ENCODE results near the gene ASIC4.

The ASIC4 gene

GRCh38 chr2:219514836-219515235 is 554 bp downstream of the ASIC4 start:
- no peak for TF ChIP-seq CTCF (IDR thresholded peaks at IDR 0.05; ENCODE audit: low read depth, low read length, missing control alignments)
- no peak overlapping the region for H3K4me3 ChIP-seq (replicated peaks; ENCODE audit: low read depth, low read length)
- no peak for DNase-seq (ENCODE audit: extremely low read depth, low read depth)

- TF ChIP-seq CTCF (IDR thresholded peaks at IDR 0.05; ENCODE audit: low read depth, low read length, missing control alignments), result no peak
- DNase-seq (ENCODE audit: extremely low read depth, low read depth), result no peak
- no peak overlapping the region for H3K4me3 ChIP-seq (replicated peaks; ENCODE audit: low read depth, low read length)
Observed at GRCh38 chr2:219515874-219516629, 1.8 kb downstream of the ASIC4 start.

GRCh38 chr2:219516888-219517287 is 2.6 kb downstream of the ASIC4 start:
- TF ChIP-seq CTCF (IDR thresholded peaks at IDR 0.05; ENCODE audit: low read depth, low read length, missing control alignments), result no peak
- no peak for DNase-seq (ENCODE audit: extremely low read depth, low read depth)
- H3K4me3 ChIP-seq (replicated peaks; ENCODE audit: low read depth, low read length), result no peak overlapping the region

GRCh38 chr2:219517954-219518778 is 3.9 kb downstream of the ASIC4 start:
- no peak overlapping the region for H3K4me3 ChIP-seq (replicated peaks; ENCODE audit: low read depth, low read length)
- no peak for DNase-seq (ENCODE audit: extremely low read depth, low read depth)
- no peak for TF ChIP-seq CTCF (IDR thresholded peaks at IDR 0.05; ENCODE audit: low read depth, low read length, missing control alignments)

GRCh38 chr2:219519526-219519916 is 5.2 kb downstream of the ASIC4 start:
- TF ChIP-seq CTCF (IDR thresholded peaks at IDR 0.05; ENCODE audit: low read depth, low read length, missing control alignments), result no peak
- no peak for DNase-seq (ENCODE audit: extremely low read depth, low read depth)

GRCh38 chr2:219520079-219520478 is 5.8 kb downstream of the ASIC4 start:
- no peak for DNase-seq (ENCODE audit: extremely low read depth, low read depth)
- no peak overlapping the region for H3K4me3 ChIP-seq (replicated peaks; ENCODE audit: low read depth, low read length)
- no peak for TF ChIP-seq CTCF (IDR thresholded peaks at IDR 0.05; ENCODE audit: low read depth, low read length, missing control alignments)

More at GRCh38 chr2:219519526-219519916, 5.2 kb downstream of the ASIC4 start:
- no peak overlapping the region for H3K4me3 ChIP-seq (replicated peaks; ENCODE audit: low read depth, low read length)

Data from HFF-Myc (cell line).